Stimulated activated CD8-positive, alpha-beta memory T cell treated with anti-CD3 and anti-CD28 coated beads, Interleukin-12 subunit alpha, Interleukin-12 subunit beta, amount 100 ng/mL, for 4 hours (primary cell): Measurements from ENCODE around the gene NOP14.
A peak's percentile ranks its signal among the peaks of the same experiment; 100 is the strongest.
"Not testable (repeated sequence)": the region's sequence is repeated elsewhere in the genome, so short reads cannot be mapped to it uniquely, and the experiment has no call there.

ENCODE experiments used
- DNase-seq: peaks from one replicate; pipeline ENCODE4 v3.0.0-alpha.2; 2020; ENCODE audit warnings: low read depth

The NOP14 gene

DNA sequence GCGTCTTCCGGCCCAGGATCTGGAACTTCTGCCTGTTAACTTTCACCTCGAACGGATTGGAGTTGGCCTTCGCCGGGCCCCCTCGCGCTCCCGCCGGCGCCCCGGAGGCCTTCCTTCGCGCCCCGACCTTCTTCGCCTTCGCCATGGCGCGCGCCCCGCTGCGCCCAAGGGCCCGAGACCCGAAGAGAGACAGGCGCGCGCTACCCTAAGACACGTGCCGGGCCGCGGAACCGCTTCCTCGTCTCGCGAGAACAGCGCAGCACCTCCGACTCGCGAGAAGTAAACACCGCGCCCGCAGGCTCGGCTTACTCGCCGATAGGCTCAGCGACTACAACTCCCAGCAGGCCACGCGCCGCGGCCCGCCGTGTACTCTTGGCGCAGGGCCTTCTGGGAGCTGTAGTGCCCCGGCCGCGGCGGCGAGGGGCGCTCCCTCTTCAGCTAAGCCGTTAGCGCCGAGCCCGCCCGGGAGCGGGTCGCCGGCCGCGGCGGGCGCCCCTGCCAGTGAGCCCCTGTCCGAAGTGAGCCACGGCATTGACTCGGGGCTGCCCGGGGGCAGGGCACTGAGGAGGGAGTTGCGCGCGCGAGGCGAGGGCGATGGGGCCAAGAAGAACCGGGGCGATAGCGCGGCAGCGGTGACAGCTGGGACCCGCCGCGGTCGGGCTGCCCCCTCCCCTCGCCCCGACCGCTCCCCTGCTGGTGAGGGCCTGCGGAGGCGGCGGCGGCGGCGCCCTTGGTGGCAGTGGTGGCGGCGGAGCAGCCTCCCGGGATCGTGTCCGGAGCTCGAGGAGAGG is at the start of gene NOP14, which contains the start of gene GRK4:
Gene NOP14 (minus strand): TSS at position 232 of the 791 bp plus-strand sequence. CDS start 87 bp downstream, at position 145.
Gene GRK4 (plus strand): TSS at position 397 of the 791 bp plus-strand sequence. CDS start 500 bp downstream, outside the sequence.
- DNase-seq = peak; percentile 96

DNA sequence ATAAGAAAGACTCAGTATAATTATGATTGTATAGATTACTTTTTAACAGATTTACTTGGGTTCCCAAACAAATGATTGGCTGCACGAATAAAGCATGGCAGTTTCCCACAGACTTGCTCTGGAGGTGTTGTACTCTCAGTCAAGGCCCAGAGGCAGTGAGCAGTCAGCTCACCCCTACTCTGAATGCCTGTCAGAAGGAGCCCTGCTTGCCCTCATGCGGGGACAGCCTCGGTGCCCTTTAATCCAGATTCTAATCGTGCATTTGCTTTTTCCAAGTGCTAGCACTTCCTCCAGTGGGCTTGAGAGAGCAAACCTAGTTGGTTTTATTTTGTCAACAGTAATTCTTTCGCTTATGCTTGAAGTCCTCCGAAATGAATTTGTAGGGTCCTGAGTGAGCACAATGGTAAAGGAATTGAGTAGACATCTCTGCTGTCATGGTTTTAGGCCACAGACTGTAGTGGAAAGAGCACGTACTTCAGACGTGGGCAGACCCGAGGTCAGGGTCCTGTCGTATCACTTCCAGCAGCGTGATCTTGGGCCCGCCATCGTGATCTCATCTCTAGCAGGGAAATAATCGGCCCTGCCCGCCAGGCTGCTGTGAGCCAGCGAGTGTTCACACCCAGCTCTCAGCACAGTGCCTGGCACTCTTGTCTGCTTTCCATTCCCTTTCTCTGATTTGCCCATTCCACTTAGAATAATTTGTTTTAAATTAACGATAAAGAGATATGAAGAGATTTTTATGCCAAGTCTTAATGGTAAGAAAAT is 48.4 kb upstream of the NOP14 start:
- DNase-seq = no peak

DNA sequence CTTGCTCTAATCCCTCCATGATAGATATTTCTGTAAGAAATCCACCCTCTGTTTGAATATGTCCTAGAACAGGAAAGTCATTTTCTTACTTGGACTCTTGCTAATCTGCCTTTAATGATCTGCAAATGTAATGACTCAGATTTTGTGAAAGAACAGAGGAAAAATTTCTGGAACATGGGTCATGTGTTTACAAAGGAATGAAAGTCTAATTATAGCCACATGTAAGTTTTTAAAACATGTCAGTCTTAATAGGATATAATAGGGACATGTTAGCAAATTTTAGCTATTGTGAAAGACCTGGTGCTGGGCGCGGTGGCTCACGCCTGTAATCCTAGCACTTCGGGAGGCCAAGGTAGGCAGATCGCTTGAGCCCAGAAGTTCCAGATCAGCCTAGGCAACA is 47.8 kb upstream of the NOP14 start:
- DNase-seq = no peak

DNA sequence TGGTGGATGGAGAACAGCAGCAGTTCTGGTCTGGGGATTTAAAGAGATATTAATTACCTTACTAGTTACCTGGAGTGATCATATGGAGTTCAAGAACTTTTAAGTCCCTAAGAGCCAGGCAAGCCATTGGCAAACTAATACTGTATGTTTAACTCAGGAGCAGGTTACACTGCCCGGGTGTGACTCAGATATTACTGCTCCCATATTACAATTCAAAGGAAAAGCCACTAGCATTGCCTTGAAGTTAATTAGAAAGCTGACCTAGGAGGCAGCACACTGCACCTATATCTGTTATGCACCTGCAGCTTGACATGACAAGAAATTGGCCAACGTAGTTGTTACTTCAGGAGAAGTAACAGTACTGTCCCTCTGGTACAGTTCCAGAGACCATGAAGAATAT is 47.4 kb upstream of the NOP14 start:
- DNase-seq = no peak

DNA sequence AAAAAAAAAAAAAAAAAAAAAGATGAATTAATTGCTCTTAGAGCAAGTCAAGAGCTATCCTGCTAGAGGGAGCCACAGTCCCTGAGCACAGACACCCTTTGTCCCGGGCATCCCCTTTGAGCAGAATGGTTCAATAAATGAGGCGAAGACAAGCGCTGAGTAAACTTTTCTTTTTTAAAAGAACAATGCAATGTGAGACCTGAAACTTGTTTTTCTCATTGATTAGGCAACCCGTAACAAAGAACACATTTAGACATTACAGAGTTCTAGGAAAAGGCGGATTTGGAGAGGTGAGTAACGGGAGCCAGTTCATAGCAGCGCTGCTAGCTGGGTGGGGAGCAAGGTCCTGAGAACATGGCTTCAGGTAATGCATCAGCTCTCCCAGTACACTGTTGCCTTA is 46.2 kb upstream of the NOP14 start:
- no peak for DNase-seq

GRCh38 chr4:3007724-3008123 is 44.5 kb upstream of the NOP14 start:
- no peak for DNase-seq

- DNase-seq = no peak
Measured at GRCh38 chr4:2996415-2996814, 33.2 kb upstream of the NOP14 start.

GRCh38 chr4:2995546-2996265 is 32.5 kb upstream of the NOP14 start:
- no peak for DNase-seq

- DNase-seq = no peak
Measured at GRCh38 chr4:2994917-2995316, 31.7 kb upstream of the NOP14 start.

GRCh38 chr4:2991243-2991642 is 28.0 kb upstream of the NOP14 start:
- no peak for DNase-seq

- DNase-seq = not testable (repeated sequence)
Measured at GRCh38 chr4:2983715-2984114, 20.5 kb upstream of the NOP14 start.

DNA sequence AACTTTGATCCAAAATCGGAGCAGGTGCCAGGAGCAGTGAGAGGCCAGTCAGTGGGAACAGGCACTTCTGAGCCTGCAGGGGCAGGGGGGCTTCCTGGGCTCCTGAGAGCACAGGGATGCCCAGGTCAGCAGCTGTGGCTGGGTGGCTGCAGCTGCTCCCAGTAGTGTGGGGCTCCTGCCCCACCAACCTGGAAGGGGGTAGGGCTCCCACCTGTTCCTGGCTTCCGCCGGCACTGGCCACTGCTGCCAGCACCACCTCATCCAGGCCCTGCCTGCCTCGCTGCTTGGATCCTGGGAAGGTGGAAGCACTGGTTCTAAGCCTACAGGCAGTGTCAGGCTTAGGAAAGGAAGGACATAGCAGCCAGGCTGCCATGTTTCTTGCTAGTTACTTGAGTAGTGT is 18.8 kb upstream of the NOP14 start:
- DNase-seq = no peak

GRCh38 chr4:2981256-2981819 is 18.1 kb upstream of the NOP14 start:
- DNase-seq = no peak

- DNase-seq = no peak
Measured at GRCh38 chr4:2977211-2978088, 14.2 kb upstream of the NOP14 start.

DNA sequence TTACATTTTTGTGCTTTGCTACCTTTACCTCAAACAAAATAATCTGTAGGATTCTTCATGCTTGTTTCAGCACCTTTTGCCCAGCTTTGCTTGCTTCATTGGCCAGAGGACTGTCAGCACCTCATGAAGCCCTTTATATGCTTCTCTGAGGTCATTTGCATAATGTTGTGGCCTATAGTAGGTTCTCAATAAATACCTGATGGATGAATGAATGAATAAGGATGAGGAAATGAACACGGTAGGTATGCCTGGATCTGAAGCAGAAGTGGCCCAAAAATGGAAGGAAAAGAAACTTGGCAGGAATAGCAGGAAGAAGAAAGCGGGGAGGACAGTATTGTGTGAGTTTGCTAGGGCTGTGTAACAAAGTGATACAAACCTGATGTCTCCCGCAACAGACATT is 8.1 kb upstream of the NOP14 start:
- DNase-seq = no peak

- DNase-seq = no peak
Measured at GRCh38 chr4:2968381-2968780, 5.2 kb upstream of the NOP14 start.

DNA sequence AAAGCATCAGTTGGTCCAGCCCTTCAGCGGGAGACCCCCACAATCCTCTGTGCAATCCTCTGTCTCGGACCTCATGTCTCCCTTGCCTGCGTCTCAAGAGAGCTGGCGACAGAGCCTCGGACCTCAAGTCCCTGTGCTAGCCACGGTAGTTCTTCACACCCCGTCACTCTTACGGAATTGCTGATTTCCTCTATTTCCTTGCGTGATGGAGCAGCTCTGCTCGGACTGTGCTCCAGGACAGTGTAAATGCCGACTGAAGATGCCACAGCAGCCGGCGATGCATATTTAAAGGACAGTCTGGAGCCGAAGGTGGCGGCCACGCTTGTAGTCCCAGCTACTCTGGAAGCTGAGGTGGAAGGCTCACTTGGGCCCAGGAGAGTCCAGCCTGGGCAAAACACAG is 2.1 kb upstream of the NOP14 start:
- DNase-seq = no peak

DNA sequence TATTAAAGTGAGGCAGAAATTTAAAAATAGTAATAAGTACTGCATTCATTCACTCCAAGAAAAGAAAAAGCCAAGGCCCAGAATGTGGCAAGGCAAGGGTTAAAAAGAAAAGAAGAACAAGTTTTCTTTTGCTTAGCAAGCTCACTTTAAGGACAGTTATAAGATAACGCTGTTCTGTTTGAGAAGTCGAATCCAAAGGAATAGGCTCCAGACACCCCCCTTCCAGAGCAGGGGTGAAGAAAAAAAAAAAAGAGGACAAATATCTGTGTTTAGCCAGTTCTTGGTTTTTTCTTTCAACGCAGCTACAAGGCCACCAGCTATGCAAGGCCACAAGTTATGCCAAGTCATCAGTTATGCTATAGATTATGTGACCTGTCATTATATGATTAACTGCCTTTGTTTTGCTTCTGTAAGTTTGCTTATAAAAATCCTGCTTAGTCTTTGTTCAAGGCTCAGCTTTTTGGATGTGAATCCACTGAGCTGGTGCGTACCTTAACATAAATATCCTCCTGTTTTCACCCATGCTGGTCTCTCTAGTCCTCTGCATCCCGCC is 1.6 kb upstream of the NOP14 start:
- no peak for DNase-seq

DNA sequence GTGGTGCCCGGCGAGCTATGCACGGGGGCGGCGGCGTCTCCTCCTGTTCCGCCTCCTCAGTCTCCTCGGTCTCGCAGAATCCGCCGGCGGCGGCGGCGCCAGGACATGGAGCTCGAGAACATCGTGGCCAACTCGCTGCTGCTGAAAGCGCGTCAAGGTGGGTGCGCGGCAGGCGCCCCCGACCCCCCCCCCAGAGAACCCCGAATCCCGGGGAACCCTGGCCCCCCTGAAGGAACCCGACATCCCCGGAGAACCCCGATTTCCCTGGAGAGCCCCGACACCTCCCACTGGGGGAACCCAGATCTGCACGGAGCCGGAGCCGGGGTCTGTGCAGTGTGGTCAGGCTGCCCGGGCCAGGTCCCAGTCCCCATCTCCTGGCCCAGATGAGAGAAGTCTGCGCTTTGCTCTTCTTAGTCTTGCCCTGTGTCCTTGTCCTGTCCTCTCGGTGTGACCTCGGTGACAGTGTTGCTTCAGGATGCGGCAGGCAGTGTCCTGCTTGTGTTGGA is 813 bp upstream of the NOP14 start:
- DNase-seq = no peak

- DNase-seq = no peak
Measured at GRCh38 chr4:2962614-2963174, 512 bp downstream of the NOP14 start.
